Body of pancreas (tissue), 4 donors: ENCODE data around the gene SPIRE2. TPM values are rescaled to one million over a fixed set of nuclear protein-coding genes. Genes with fewer than 3 reads are reported as not detected.
A peak's percentile ranks its signal among the peaks of the same experiment; 100 is the strongest.

Source experiments
- ATAC-seq: fragments of 150-250 bp; one replicate; pipeline ENCODE4 v1.9.1; 2016
- DNase-seq, 4 donors: peaks; one replicate each; pipeline ENCODE4 v3.0.0-alpha.2; 2019
- H3K27ac ChIP-seq, 4 donors: fragments of 200-600 bp; sonication (generic); 1 replicate in 3 of 4; 2 replicates in 1 of 4; pipeline versions ENCODE4 v1.5.1 to v1.6.1; 2016 to 2019; ENCODE audit warnings: mild to moderate bottlenecking in 1 of 4, mixed read lengths in 1 of 4, moderate library complexity in 1 of 4
- H3K27me3 ChIP-seq, 2 donors: fragments of 200-600 bp; sonication (generic); one replicate each; pipeline ENCODE4 v1.6.0; 2016; ENCODE audit warnings: mild to moderate bottlenecking in 1 of 2
- H3K36me3 ChIP-seq, 2 donors: fragments of 200-600 bp; sonication (generic); replicated peaks in 1 of 2; 2 replicates each; pipeline ENCODE4 v1.5.1; 2016; ENCODE audit warnings: low read depth in 2 of 2; ENCODE audit not compliant: insufficient read depth in 1 of 2
- H3K4me1 ChIP-seq: fragments of 200-600 bp; sonication (generic); one replicate; pipeline ENCODE4 v1.6.0; 2016
- H3K4me3 ChIP-seq, 2 donors: fragments of 200-600 bp; sonication (generic); 1 replicate in 1 of 2; 2 replicates in 1 of 2; pipeline ENCODE4 v1.5.1; 2016 to 2019
- H3K9me3 ChIP-seq, 3 donors: fragments of 200-600 bp; sonication (generic); 1 replicate in 2 of 3; 2 replicates in 1 of 3; pipeline ENCODE4 v1.5.1; 2016
- CTCF ChIP-seq, 7 experiments: fragments of 450-650 bp in 4 of 7; fragments of 200-600 bp in 3 of 7; sonication (generic) in 3 of 7; IDR thresholded peaks; one replicate each; pipeline ENCODE4 v1.5.1; 2016 to 2019; ENCODE audit warnings: antibody characterized with exemption in 7 of 7
- POLR2A ChIP-seq, 3 donors: fragments of 450-650 bp; IDR thresholded peaks; one replicate each; pipeline ENCODE4 v1.6.1; 2016; ENCODE audit warnings: antibody characterized with exemption in 3 of 3, mild to moderate bottlenecking in 2 of 3
- WGBS, 2 donors: methylation state at CpG; one replicate each; pipeline ENCODE4 v1.1.5; 2017; 5-methylcytosine and 5-hydroxymethylcytosine counted together
- intact Hi-C: fragments of 100-400 bp; cut with DNase I; formaldehyde crosslinking; loops from one replicate; pipeline ENCODE4 v1.15.1; 2023
- total RNA-seq, 2 donors: library from RNA; depleted of rRNA; stranded (reverse); fragments of >200 nt; gene quantifications; one replicate each; pipeline ENCODE4 v1.1.0, GENCODE V29; 2016

The SPIRE2 gene
- total RNA-seq, 2 donors from 2014 or later = 7.3 to 7.6 TPM

- 96% methylated on average over 12 to 13 of the region's 13 CpGs for WGBS, 2 donors
- TF ChIP-seq POLR2A (IDR thresholded peaks at IDR 0.05) (no peak), CTCF (IDR thresholded peaks at IDR 0.05) (no peak)
- no peaks in the 10 kb centered on the region for H3K4me1 ChIP-seq
- intact Hi-C loops = no loop called here
- no peak for ATAC-seq
- no peak overlapping the region for H3K27ac ChIP-seq
- peaks cover 8 to 14% of the 10 kb centered on the region in 2 donors for H3K36me3 ChIP-seq
- DNase-seq = no peak
- no peaks in the 10 kb centered on the region for H3K27me3 ChIP-seq
- H3K4me3 ChIP-seq = no peak overlapping the region
- no peaks in the 10 kb centered on the region for H3K9me3 ChIP-seq
Measured at GRCh38 chr16:89907055-89907814, 79.0 kb downstream of the SPIRE2 start.

- H3K36me3 ChIP-seq = peaks cover 8 to 11% of the 10 kb centered on the region in 2 donors
Measured at GRCh38 chr16:89908236-89908635, 80.0 kb downstream of the SPIRE2 start.

GRCh38 chr16:89909777-89910716 lies 81.8 kb downstream of the SPIRE2 start:
- WGBS, 2 donors = 63 to 69% methylated on average over 26 to 47 of the region's 47 CpGs
- intact Hi-C loops = no loop called here
- DNase-seq (peak; percentile 62 to 71 (median 66)), ATAC-seq (peak; percentile 77)
- Histone ChIP-seq H3K27me3 (no peaks in the 10 kb centered on the region), H3K36me3 (peaks cover 8 to 10% of the 10 kb centered on the region in 2 donors), H3K9me3 (no peaks in the 10 kb centered on the region), H3K4me3 (no peak overlapping the region), H3K27ac (no peak overlapping the region), H3K4me1 (no peaks in the 10 kb centered on the region)
- TF ChIP-seq CTCF (IDR thresholded peaks at IDR 0.05) (peak; percentile 54 to 82 (median 63)), POLR2A (IDR thresholded peaks at IDR 0.05) (no peak)

More at GRCh38 chr16:89908236-89908635, 80.0 kb downstream of the SPIRE2 start:
- Histone ChIP-seq H3K4me1 (no peaks in the 10 kb centered on the region), H3K4me3 (no peak overlapping the region), H3K27ac (no peak overlapping the region), H3K27me3 (no peaks in the 10 kb centered on the region), H3K9me3 (no peaks in the 10 kb centered on the region)
- DNase-seq (no peak), ATAC-seq (no peak)
- TF ChIP-seq POLR2A (IDR thresholded peaks at IDR 0.05) = no peak
- no peak for TF ChIP-seq CTCF (IDR thresholded peaks at IDR 0.05)
- WGBS, 2 donors = 94 to 95% methylated on average over 4 of the region's 4 CpGs
- intact Hi-C loops = no loop called here

- no peak overlapping the region for H3K27ac ChIP-seq
- no peaks in the 10 kb centered on the region for H3K27me3 ChIP-seq
- no peak for DNase-seq
- no peaks in the 10 kb centered on the region for H3K4me1 ChIP-seq
- peaks cover 6 to 8% of the 10 kb centered on the region in 2 donors for H3K36me3 ChIP-seq
- intact Hi-C loops = no loop called here
- H3K4me3 ChIP-seq = no peak overlapping the region
- H3K9me3 ChIP-seq = no peaks in the 10 kb centered on the region
- no peak for TF ChIP-seq CTCF (IDR thresholded peaks at IDR 0.05)
- no peak for TF ChIP-seq POLR2A (IDR thresholded peaks at IDR 0.05)
- 93 to 95% methylated on average over 18 to 26 of the region's 27 CpGs for WGBS, 2 donors
- ATAC-seq = no peak
Measured at GRCh38 chr16:89910717-89911354, 82.6 kb downstream of the SPIRE2 start.
